SU-DHL-6 (cell line): ENCODE measurements around the gene NFATC1.

Experiments used
- CTCF ChIP-seq: fragments of 200-600 bp; sonication (generic); IDR thresholded peaks from one replicate; pipeline ENCODE4 v1.5.1; 2017; ENCODE audit warnings: antibody characterized with exemption, mild to moderate bottlenecking, low read length, moderate library complexity; ENCODE audit not compliant: insufficient read depth, poor library complexity, severe bottlenecking
- EZH2phosphoT487 ChIP-seq: fragments of 200-600 bp; sonication (generic), shearing (Covaris generic); conservative IDR thresholded peaks from 2 replicates; pipeline ENCODE4 v1.6.1; 2018; ENCODE audit warnings: mild to moderate bottlenecking, antibody characterized with exemption, low read length, moderate library complexity, mixed read lengths

DNA sequence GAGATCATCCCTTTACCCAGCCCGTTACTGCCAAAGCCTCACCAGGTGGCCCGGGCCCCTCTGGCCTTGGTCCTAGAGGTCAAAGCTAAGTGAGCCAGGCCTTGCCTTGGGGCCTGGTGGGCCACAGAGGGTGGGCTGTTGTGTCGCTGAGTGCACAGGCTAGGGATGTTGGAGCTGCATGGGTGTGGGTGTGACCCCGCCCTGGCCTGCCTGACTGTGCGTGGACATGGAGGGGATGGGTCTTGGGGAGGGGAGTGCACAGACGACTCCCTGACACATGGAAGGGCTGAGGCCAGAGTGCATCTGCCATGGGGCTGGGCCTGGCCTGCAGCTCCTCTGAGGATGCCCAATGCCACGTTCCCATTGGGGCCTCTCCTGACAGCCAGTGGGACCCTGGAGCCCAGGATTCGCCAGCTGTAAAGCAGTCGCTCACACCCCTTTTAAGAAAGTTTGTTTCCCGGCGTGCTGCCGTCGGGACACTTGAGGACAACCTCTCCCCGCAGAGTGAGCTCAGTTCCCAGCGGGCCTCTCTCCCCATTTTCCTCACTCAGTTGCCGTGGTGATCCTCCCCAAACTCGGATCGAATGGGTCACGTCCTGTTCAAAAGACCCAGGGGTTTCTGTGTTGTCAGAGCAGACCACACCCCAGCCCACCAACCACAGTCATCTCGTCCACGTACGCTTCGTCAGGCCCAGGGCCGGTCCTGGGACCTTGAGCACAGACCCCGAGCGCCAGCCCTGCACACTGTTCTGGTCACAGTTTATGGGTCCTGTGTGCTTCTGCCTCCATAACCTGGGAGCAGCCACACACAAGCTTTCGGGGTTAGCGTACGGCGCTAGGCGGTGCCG is 93.5 kb downstream of the NFATC1 start:
- no peak for TF ChIP-seq CTCF
- TF ChIP-seq EZH2phosphoT487: no peak
